GM12878 (cell line): Measurements from ENCODE around the gene PPARA. TPM values are rescaled to one million over a fixed set of nuclear protein-coding genes. Genes with fewer than 3 reads are reported as not detected.

Experiments used
- ATAC-seq: fragments of 200-7000 bp; cut with Tn5 transposase; 3 replicates; pipeline ENCODE4 v1.9.1; 2020; ENCODE audit warnings: mild to moderate bottlenecking, moderate library complexity
- BruUV-seq: library from RNA; stranded (reverse); fragments of 400-500 nt; replicated peaks from 2 replicates; lab custom pipeline; 2021; lab: Mats Ljungman, UMichigan
- CTCF ChIA-PET: fragments of 300-600 bp; sonication (Branson Sonifier 250); formaldehyde crosslinking; extraction: SDS; loops from one replicate; lab custom pipeline; 2021; ENCODE audit warnings: inconsistent platforms; lab: Yijun Ruan, JAX
- POLR2A ChIA-PET: fragments of 350-600 bp; formaldehyde crosslinking; extraction: SDS; loops from one replicate; lab custom pipeline; 2021; ENCODE audit warnings: inconsistent platforms; lab: Charles Lee
- RAD21 ChIA-PET: fragments of 300-600 bp; sonication (Branson Sonifier 250); formaldehyde crosslinking; loops from one replicate; lab custom pipeline; 2023; ENCODE audit warnings: antibody characterized with exemption; ENCODE audit not compliant: unreplicated experiment; lab: Charles Lee
- SMC1A ChIA-PET: fragments of 300-600 bp; sonication (Branson Sonifier 250); formaldehyde crosslinking; loops from one replicate; lab custom pipeline; 2023; ENCODE audit not compliant: unreplicated experiment, uncharacterized antibody; lab: Charles Lee
- DNase-seq: peaks from one replicate; pipeline ENCODE4 v3.0.0-alpha.2; 2011; ENCODE audit warnings: low read depth, low spot score
- FAIRE-seq: peaks from 3 replicates; lab custom pipeline; 2011; peaks lifted over from hg19 to GRCh38; lab: Jason Lieb, UNC
- H2AFZ ChIP-seq: 2 replicates; pipeline ENCODE4 v1.6.0; 2011; ENCODE audit warnings: low read depth, low read length, control low read depth; ENCODE audit not compliant: control insufficient read depth
- H3K27ac ChIP-seq: 2 replicates; pipeline ENCODE4 v1.5.1; 2011; ENCODE audit warnings: control low read depth; ENCODE audit not compliant: control insufficient read depth, insufficient read depth
- H3K27me3 ChIP-seq, 2 experiments: replicated peaks in 1 of 2; 2 replicates each; pipeline versions ENCODE4 v1.6.0 to v1.6.1; 2011; ENCODE audit warnings: low read length in 1 of 2; ENCODE audit not compliant: control insufficient read depth in 2 of 2, insufficient read depth in 2 of 2
- H3K36me3 ChIP-seq, 2 experiments: 2 replicates each; pipeline ENCODE4 v1.5.1; 2011; ENCODE audit warnings: low read length in 1 of 2; ENCODE audit not compliant: control insufficient read depth in 2 of 2, insufficient read depth in 2 of 2
- H3K4me1 ChIP-seq: 2 replicates; pipeline ENCODE4 v1.6.1; 2011; ENCODE audit warnings: mild to moderate bottlenecking, low read length, moderate library complexity, mixed read lengths; ENCODE audit not compliant: control insufficient read depth, insufficient read depth
- H3K4me2 ChIP-seq: 2 replicates; pipeline ENCODE4 v1.6.0; 2011; ENCODE audit warnings: control low read depth; ENCODE audit not compliant: control insufficient read depth, insufficient read depth
- H3K4me3 ChIP-seq: fragments of 200-600 bp; sonication (generic); 2 replicates; pipeline ENCODE4 v1.5.1; 2016
- H3K79me2 ChIP-seq: 2 replicates; pipeline ENCODE4 v1.6.0; 2011; ENCODE audit warnings: low read length; ENCODE audit not compliant: control insufficient read depth, insufficient read depth
- H3K9ac ChIP-seq: 2 replicates; pipeline ENCODE4 v1.8.0; 2011; ENCODE audit warnings: low read length, control low read depth, mixed read lengths; ENCODE audit not compliant: control insufficient read depth, insufficient read depth
- H3K9me3 ChIP-seq: replicated peaks from 3 replicates; pipeline ENCODE4 v1.5.1; 2011; ENCODE audit warnings: mild to moderate bottlenecking, low read length; ENCODE audit not compliant: control insufficient read depth, insufficient read depth
- H4K20me1 ChIP-seq: 2 replicates; pipeline ENCODE4 v1.6.0; 2011; ENCODE audit not compliant: control insufficient read depth, insufficient read depth
- ATF2 ChIP-seq: IDR thresholded peaks from 2 replicates; pipeline ENCODE4 v1.6.1; 2012; ENCODE audit warnings: low read length, inconsistent platforms
- BRCA1 ChIP-seq: IDR thresholded peaks from 2 replicates; pipeline ENCODE4 v1.6.1; 2011; ENCODE audit warnings: low read depth, low read length, improper control_type of control experiment
- CHD1 ChIP-seq: IDR thresholded peaks from 2 replicates; pipeline ENCODE4 v1.6.1; 2012; ENCODE audit warnings: low read depth, low read length, improper control_type of control experiment
- EP300 ChIP-seq, 2 experiments: fragments of 150-350 bp in 1 of 2; IDR thresholded peaks; 2 replicates each; pipeline ENCODE4 v1.6.1; 2011 to 2012; ENCODE audit warnings: low read depth in 2 of 2, low read length in 2 of 2, borderline replicate concordance in 1 of 2, improper control_type of control experiment in 1 of 2, inconsistent platforms in 1 of 2; ENCODE audit not compliant: control insufficient read depth in 1 of 2
- GABPA ChIP-seq: IDR thresholded peaks from 2 replicates; pipeline ENCODE4 v1.6.1; 2014; ENCODE audit warnings: antibody characterized with exemption, low read depth, mild to moderate bottlenecking, inconsistent platforms
- KLF5 ChIP-seq: fragments of 450-650 bp; IDR thresholded peaks from 2 replicates; pipeline ENCODE4 v1.6.1; 2014; ENCODE audit warnings: mild to moderate bottlenecking; ENCODE audit not compliant: partially characterized antibody
- PAX5 ChIP-seq: IDR thresholded peaks from 2 replicates; pipeline ENCODE4 v1.6.1; 2011; ENCODE audit warnings: low read depth, low read length, borderline replicate concordance
- PKNOX1 ChIP-seq: fragments of 450-650 bp; IDR thresholded peaks from 2 replicates; pipeline ENCODE4 v1.6.1; 2016; ENCODE audit warnings: mild to moderate bottlenecking
- YY1 ChIP-seq: IDR thresholded peaks from 2 replicates; pipeline ENCODE4 v1.6.1; 2011; ENCODE audit warnings: low read depth, mild to moderate bottlenecking, low read length
- ZNF384 ChIP-seq: IDR thresholded peaks from 2 replicates; pipeline ENCODE4 v1.6.1; 2012; ENCODE audit warnings: low read depth, mild to moderate bottlenecking, low read length, improper control_type of control experiment, borderline replicate concordance
- ZNF592 ChIP-seq: fragments of 450-650 bp; IDR thresholded peaks from 2 replicates; pipeline ENCODE4 v1.6.1; 2017; ENCODE audit warnings: mild to moderate bottlenecking, moderate library complexity
- WGBS: methylation state at CpG from one replicate; pipeline ENCODE4 v1.1.6; 2016; ENCODE audit warnings: low lambda C conversion rate; ENCODE audit not compliant: insufficient replicate concordance, insufficient coverage; ENCODE audit errors: missing lambda C conversion rate; 5-methylcytosine and 5-hydroxymethylcytosine counted together
- in situ Hi-C: fragments of 300-500 bp; cut with MboI; formaldehyde crosslinking; loops from 9 replicates; pipeline ENCODE4 v1.14.3; 2018; ENCODE audit warnings: mixed read lengths
- intact Hi-C: fragments of 100-400 bp; cut with micrococcal nuclease; formaldehyde crosslinking; loops from one replicate; pipeline ENCODE4 v1.14.2; 2022; ENCODE audit not compliant: unreplicated experiment
- polyA plus RNA-seq, 11 experiments: library from polyadenylated mRNA; depleted of rRNA in 4 of 11; unstranded in 6 of 11; stranded (reverse) in 5 of 11; fragments of >200 nt; fragmentation: Nextera tagmentation in 4 of 11; fragmentation: Illumina TruSeq in 1 of 11; extraction: Ambion mirVana in 4 of 11; extraction: Trizol in 1 of 11; gene quantifications; 1 replicate in 1 of 11; 2 replicates in 10 of 11; pipeline versions ENCODE4 v1.2.1 to v1.2.3, GENCODE V29; 2011 to 2016; ENCODE audit warnings: inconsistent platforms in 2 of 11, missing spikeins in 2 of 11, low read depth in 1 of 11
- total RNA-seq, 4 experiments: library from RNA; depleted of rRNA in 3 of 4; stranded (reverse); fragments of >200 nt in 3 of 4; fragmentation: Illumina TruSeq in 1 of 4; extraction: Trizol in 1 of 4; gene quantifications; 2 replicates each; pipeline versions ENCODE4 v1.2.1 to v1.2.3, GENCODE V29; 2013 to 2021

Gene PPARA
- total and polyA plus RNA-seq, 10 of the 15 experiments (the other 5 are each of a cell fraction or from before 2014, with no cell fraction given), result 0.72 to 10.4 (median 4.6) TPM

GRCh38 chr22:46142548-46143490, 7.5 kb upstream of the PPARA start (continued):
- no peak for TF ChIP-seq ATF2
- TF ChIP-seq ZNF384, result no peak
- TF ChIP-seq KLF5, result no peak

GRCh38 chr22:46143491-46144147, 6.7 kb upstream of the PPARA start:
- no peak for TF ChIP-seq EP300 (IDR thresholded peaks at IDR 0.05; ENCODE audit: borderline replicate concordance in 1 of 2, control insufficient read depth in 1 of 2, low read depth in 2 of 2, low read length in 2 of 2)
- no peak for TF ChIP-seq PAX5
- no peak for TF ChIP-seq YY1
- no peak for TF ChIP-seq BRCA1
- TF ChIP-seq GABPA, result no peak
- TF ChIP-seq ZNF592, result no peak
- no peak for TF ChIP-seq CHD1
- no peak for TF ChIP-seq PKNOX1
- ChIA-PET CTCF (interaction anchor here (0.9 to 1.2 kb wide), 2 partner anchors 152 to 420 kb away, joined by 4 to 8 read pairs; partner anchors contain the start of gene GTSE1), RAD21 (no interaction called here), POLR2A (interaction anchor here (0.6 kb wide), 1 partner anchor 460 kb away, joined by 3 read pairs; no protein-coding TSS in a partner anchor), SMC1A (no interaction called here)
- ATAC-seq, result no peak
- Histone ChIP-seq H4K20me1 (no peaks in the 10 kb centered on the region), H3K4me1 (peaks cover 2% of the 10 kb centered on the region; the same call in 1 of the 2 replicates), H3K4me2 (no peak overlapping the region), H3K36me3 (no peaks in the 10 kb centered on the region), H3K9me3 (no peaks in the 10 kb centered on the region), H3K27me3 (peaks cover under 1 to 6% of the 10 kb centered on the region in 2 experiments; a peak in 2 of 4 replicates), H3K4me3 (no peak overlapping the region), H3K9ac (no peak overlapping the region), H3K79me2 (no peaks in the 10 kb centered on the region), H2AFZ (no peak overlapping the region), H3K27ac (no peak overlapping the region)
- intact Hi-C loops, result no loop called here
- 63% methylated on average over 8 of the region's 8 CpGs for WGBS
- no TSS peak for BruUV-seq
- DNase-seq, result no peak
- in situ Hi-C loops, result no loop called here
- no peak for FAIRE-seq
